Tibial nerve (tissue), 4 donors: Measurements from ENCODE around the gene ZNF674. TPM values are rescaled to one million over a fixed set of nuclear protein-coding genes. Genes with fewer than 3 reads are reported as not detected.

Experiments
- DNase-seq, 2 donors: peaks; one replicate each; pipeline ENCODE4 v3.0.0-alpha.2; 2019; ENCODE audit warnings: low spot score in 2 of 2
- H3K27ac ChIP-seq, 4 donors: fragments of 200-600 bp; sonication (generic) in 3 of 4; one replicate each; pipeline ENCODE4 v1.5.1; 2017 to 2019; ENCODE audit warnings: mild to moderate bottlenecking in 1 of 4
- H3K27me3 ChIP-seq, 2 donors: fragments of 200-600 bp; sonication (generic) in 1 of 2; one replicate each; pipeline versions ENCODE4 v1.5.1 to v1.6.0; 2017 to 2019
- H3K36me3 ChIP-seq, 3 donors: fragments of 200-600 bp; sonication (generic); one replicate each; pipeline ENCODE4 v1.5.1; 2018 to 2019
- H3K4me1 ChIP-seq, 4 donors: fragments of 200-600 bp; sonication (generic) in 3 of 4; one replicate each; pipeline ENCODE4 v1.5.1; 2017 to 2019
- H3K4me3 ChIP-seq, 4 donors: fragments of 200-600 bp; sonication (generic) in 3 of 4; one replicate each; pipeline ENCODE4 v1.5.1; 2017 to 2019; ENCODE audit warnings: mild to moderate bottlenecking in 1 of 4, moderate library complexity in 1 of 4
- H3K9me3 ChIP-seq, 4 donors: fragments of 200-600 bp; sonication (generic) in 3 of 4; one replicate each; pipeline ENCODE4 v1.5.1; 2017 to 2019
- CTCF ChIP-seq, 5 experiments: fragments of 200-600 bp in 3 of 5; fragments of 450-650 bp in 2 of 5; sonication (generic) in 3 of 5; IDR thresholded peaks; one replicate each; pipeline ENCODE4 v1.5.1; 2016 to 2019; ENCODE audit warnings: antibody characterized with exemption in 5 of 5, mild to moderate bottlenecking in 3 of 5, moderate library complexity in 2 of 5
- EP300 ChIP-seq, 2 donors: sonication (generic); formaldehyde crosslinking; IDR thresholded peaks; one replicate each; pipeline ENCODE4 v1.6.1; 2017; ENCODE audit warnings: antibody characterized with exemption in 2 of 2, mild to moderate bottlenecking in 1 of 2
- POLR2A ChIP-seq, 2 donors: fragments of 450-650 bp; IDR thresholded peaks; one replicate each; pipeline ENCODE4 v1.6.1; 2017; ENCODE audit warnings: antibody characterized with exemption in 2 of 2, mild to moderate bottlenecking in 2 of 2, moderate library complexity in 2 of 2
- WGBS, 2 donors: methylation state at CpG; one replicate each; pipeline ENCODE4 v1.1.5; 2018; 5-methylcytosine and 5-hydroxymethylcytosine counted together
- total RNA-seq, 4 donors: library from RNA; depleted of rRNA; stranded (reverse); fragments of >200 nt; gene quantifications; one replicate each; pipeline ENCODE4 v1.1.0, GENCODE V29; 2016

ZNF674 gene
- total RNA-seq, 4 donors from 2014 or later, result 3.1 to 16.2 (median 4.6) TPM

- H3K27me3 ChIP-seq, result no peaks in the 10 kb centered on the region
- no peaks in the 10 kb centered on the region for H3K36me3 ChIP-seq
- H3K4me3 ChIP-seq, result no peak overlapping the region
- no peak overlapping the region for H3K27ac ChIP-seq
- DNase-seq, result no peak
- H3K4me1 ChIP-seq, result peaks cover 0 to 9% (median 0%) of the 10 kb centered on the region in 4 donors
- no peak for TF ChIP-seq POLR2A (IDR thresholded peaks at IDR 0.05)
- TF ChIP-seq EP300 (IDR thresholded peaks at IDR 0.05), result no peak
- no peak for TF ChIP-seq CTCF (IDR thresholded peaks at IDR 0.05)
- no peaks in the 10 kb centered on the region for H3K9me3 ChIP-seq
Measured at GRCh38 chrX:46569621-46570020, 24.4 kb upstream of the ZNF674 start.

GRCh38 chrX:46567388-46567787 lies 22.2 kb upstream of the ZNF674 start:
- H3K9me3 ChIP-seq, result no peaks in the 10 kb centered on the region
- no peaks in the 10 kb centered on the region for H3K36me3 ChIP-seq
- H3K4me1 ChIP-seq, result no peaks in the 10 kb centered on the region
- no peak overlapping the region for H3K4me3 ChIP-seq
- no peak for DNase-seq
- TF ChIP-seq CTCF (IDR thresholded peaks at IDR 0.05) (no peak), POLR2A (IDR thresholded peaks at IDR 0.05) (no peak), EP300 (IDR thresholded peaks at IDR 0.05) (no peak)
- no peak overlapping the region for H3K27ac ChIP-seq
- H3K27me3 ChIP-seq, result no peaks in the 10 kb centered on the region

- no peak for DNase-seq
- Histone ChIP-seq H3K36me3 (no peaks in the 10 kb centered on the region), H3K27me3 (no peaks in the 10 kb centered on the region), H3K9me3 (no peaks in the 10 kb centered on the region), H3K4me1 (peaks cover 0 to 5% (median 0%) of the 10 kb centered on the region in 4 donors), H3K27ac (no peak overlapping the region), H3K4me3 (no peak overlapping the region)
- WGBS, 2 donors, result 77 to 78% methylated on average over 6 of the region's 6 CpGs
- TF ChIP-seq EP300 (IDR thresholded peaks at IDR 0.05) (no peak), CTCF (IDR thresholded peaks at IDR 0.05) (no peak), POLR2A (IDR thresholded peaks at IDR 0.05) (no peak)
Measured at GRCh38 chrX:46561824-46562657, 16.8 kb upstream of the ZNF674 start.

GRCh38 chrX:46559062-46559461 lies 13.8 kb upstream of the ZNF674 start:
- Histone ChIP-seq H3K4me3 (no peak overlapping the region), H3K27ac (no peak overlapping the region), H3K4me1 (peaks cover 0 to 5% (median 0%) of the 10 kb centered on the region in 4 donors), H3K27me3 (no peaks in the 10 kb centered on the region), H3K36me3 (no peaks in the 10 kb centered on the region), H3K9me3 (no peaks in the 10 kb centered on the region)
- DNase-seq, result no peak
- TF ChIP-seq CTCF (IDR thresholded peaks at IDR 0.05) (no peak), EP300 (IDR thresholded peaks at IDR 0.05) (no peak), POLR2A (IDR thresholded peaks at IDR 0.05) (no peak)
- 49 to 78% methylated on average over 3 of the region's 3 CpGs for WGBS, 2 donors

- WGBS, 2 donors, result 15 to 37% methylated on average over 2 of the region's 2 CpGs
- TF ChIP-seq CTCF (IDR thresholded peaks at IDR 0.05) (peak in 3 of 5 experiments; percentile 6 to 51 (median 38)), POLR2A (IDR thresholded peaks at IDR 0.05) (no peak), EP300 (IDR thresholded peaks at IDR 0.05) (no peak)
- no peaks in the 10 kb centered on the region for H3K36me3 ChIP-seq
Measured at GRCh38 chrX:46554942-46555341, 9.7 kb upstream of the ZNF674 start.

More at GRCh38 chrX:46554942-46555341, 9.7 kb upstream of the ZNF674 start:
- no peak for DNase-seq
- Histone ChIP-seq H3K4me3 (no peak overlapping the region), H3K4me1 (peaks cover 0 to 5% (median 0%) of the 10 kb centered on the region in 4 donors), H3K27ac (peak overlapping the region in 1 of 4 donors; percentile 34), H3K9me3 (no peaks in the 10 kb centered on the region), H3K27me3 (no peaks in the 10 kb centered on the region)
